ENCODE results near the gene CEP112. TPM values are rescaled to one million over a fixed set of nuclear protein-coding genes. Genes with fewer than 3 reads are reported as not detected.

Gene CEP112
- total RNA-seq, 1 experiment from 2014 or later, result 9.5 TPM

DNA sequence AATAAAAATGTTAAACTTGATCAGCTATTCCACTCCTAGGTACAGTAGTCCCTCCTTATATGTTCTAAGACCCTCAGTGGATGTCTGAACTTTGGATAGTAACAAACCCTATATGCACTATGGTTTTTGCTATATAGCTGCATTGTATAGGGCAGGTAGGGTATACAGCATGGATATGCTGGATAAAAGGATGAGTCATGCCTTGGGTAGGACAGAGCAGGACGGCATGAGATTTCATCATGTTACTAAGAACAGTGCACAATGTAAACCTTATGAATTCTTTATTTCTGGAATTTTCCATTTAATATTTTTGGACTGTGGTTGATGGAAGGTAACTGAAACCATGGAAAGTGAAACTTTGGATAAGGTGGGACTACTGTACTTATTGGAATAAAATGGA is 235.1 kb downstream of the CEP112 start:
- H3K4me3 ChIP-seq (ENCODE audit: low read depth in 2 of 2, low read length in 2 of 2), result no peak overlapping the region
- in situ Hi-C loops (cut with HindIII; ENCODE audit: low pct_unique_long_range_greater_than_20kb, low sequenced_read_pairs) (no loop called here), intact Hi-C loops (cut with micrococcal nuclease; ENCODE audit: unreplicated experiment) (no loop called here)
- no peaks in the 10 kb centered on the region for H3K27me3 ChIP-seq (ENCODE audit: control insufficient read depth, insufficient read depth, low read length)
- H3K9me3 ChIP-seq (ENCODE audit: control insufficient read depth, insufficient read depth, low read depth, low read length), result 0 out of 2 replicates have a peak, but pooled peaks cover 3% of the 10 kb centered on the region
- ATAC-seq (no peak), DNase-seq (ENCODE audit: low read depth, low spot score) (no peak)
- H3K27ac ChIP-seq (ENCODE audit: low read length), result no peak overlapping the region
- no TSS peak for BruUV-seq (replicated peaks)
- no peak for TF ChIP-seq POLR2AphosphoS5 (IDR thresholded peaks at IDR 0.05; ENCODE audit: low read depth, low read length)
- TF ChIP-seq, protein P1, sequence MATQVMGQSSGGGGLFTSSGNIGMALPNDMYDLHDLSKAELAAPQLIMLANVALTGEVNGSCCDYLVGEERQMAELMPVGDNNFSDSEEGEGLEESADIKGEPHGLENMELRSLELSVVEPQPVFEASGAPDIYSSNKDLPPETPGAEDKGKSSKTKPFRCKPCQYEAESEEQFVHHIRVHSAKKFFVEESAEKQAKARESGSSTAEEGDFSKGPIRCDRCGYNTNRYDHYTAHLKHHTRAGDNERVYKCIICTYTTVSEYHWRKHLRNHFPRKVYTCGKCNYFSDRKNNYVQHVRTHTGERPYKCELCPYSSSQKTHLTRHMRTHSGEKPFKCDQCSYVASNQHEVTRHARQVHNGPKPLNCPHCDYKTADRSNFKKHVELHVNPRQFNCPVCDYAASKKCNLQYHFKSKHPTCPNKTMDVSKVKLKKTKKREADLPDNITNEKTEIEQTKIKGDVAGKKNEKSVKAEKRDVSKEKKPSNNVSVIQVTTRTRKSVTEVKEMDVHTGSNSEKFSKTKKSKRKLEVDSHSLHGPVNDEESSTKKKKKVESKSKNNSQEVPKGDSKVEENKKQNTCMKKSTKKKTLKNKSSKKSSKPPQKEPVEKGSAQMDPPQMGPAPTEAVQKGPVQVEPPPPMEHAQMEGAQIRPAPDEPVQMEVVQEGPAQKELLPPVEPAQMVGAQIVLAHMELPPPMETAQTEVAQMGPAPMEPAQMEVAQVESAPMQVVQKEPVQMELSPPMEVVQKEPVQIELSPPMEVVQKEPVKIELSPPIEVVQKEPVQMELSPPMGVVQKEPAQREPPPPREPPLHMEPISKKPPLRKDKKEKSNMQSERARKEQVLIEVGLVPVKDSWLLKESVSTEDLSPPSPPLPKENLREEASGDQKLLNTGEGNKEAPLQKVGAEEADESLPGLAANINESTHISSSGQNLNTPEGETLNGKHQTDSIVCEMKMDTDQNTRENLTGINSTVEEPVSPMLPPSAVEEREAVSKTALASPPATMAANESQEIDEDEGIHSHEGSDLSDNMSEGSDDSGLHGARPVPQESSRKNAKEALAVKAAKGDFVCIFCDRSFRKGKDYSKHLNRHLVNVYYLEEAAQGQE (IDR thresholded peaks at IDR 0.05; ENCODE audit: insufficient read depth in 1 of 2, low read depth in 2 of 2, low read length in 1 of 2), result no peak
- no peak for TF ChIP-seq SIN3A (IDR thresholded peaks at IDR 0.05; ENCODE audit: borderline replicate concordance, insufficient read depth, low read depth, low read length)
- no peak for TF ChIP-seq TCF7L2 (IDR thresholded peaks at IDR 0.05; ENCODE audit: low read depth, low read length)
- TF ChIP-seq, protein P2, sequence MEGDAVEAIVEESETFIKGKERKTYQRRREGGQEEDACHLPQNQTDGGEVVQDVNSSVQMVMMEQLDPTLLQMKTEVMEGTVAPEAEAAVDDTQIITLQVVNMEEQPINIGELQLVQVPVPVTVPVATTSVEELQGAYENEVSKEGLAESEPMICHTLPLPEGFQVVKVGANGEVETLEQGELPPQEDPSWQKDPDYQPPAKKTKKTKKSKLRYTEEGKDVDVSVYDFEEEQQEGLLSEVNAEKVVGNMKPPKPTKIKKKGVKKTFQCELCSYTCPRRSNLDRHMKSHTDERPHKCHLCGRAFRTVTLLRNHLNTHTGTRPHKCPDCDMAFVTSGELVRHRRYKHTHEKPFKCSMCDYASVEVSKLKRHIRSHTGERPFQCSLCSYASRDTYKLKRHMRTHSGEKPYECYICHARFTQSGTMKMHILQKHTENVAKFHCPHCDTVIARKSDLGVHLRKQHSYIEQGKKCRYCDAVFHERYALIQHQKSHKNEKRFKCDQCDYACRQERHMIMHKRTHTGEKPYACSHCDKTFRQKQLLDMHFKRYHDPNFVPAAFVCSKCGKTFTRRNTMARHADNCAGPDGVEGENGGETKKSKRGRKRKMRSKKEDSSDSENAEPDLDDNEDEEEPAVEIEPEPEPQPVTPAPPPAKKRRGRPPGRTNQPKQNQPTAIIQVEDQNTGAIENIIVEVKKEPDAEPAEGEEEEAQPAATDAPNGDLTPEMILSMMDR (IDR thresholded peaks at IDR 0.05), result no peak
- ChIA-PET CTCF (no interaction called here), POLR2A (no interaction called here)
- H3K4me1 ChIP-seq (ENCODE audit: control insufficient read depth, insufficient read depth, low read length), result no peaks in the 10 kb centered on the region
- no peaks in the 10 kb centered on the region for H3K36me3 ChIP-seq (ENCODE audit: control insufficient read depth, insufficient read depth, low read length)

DNA sequence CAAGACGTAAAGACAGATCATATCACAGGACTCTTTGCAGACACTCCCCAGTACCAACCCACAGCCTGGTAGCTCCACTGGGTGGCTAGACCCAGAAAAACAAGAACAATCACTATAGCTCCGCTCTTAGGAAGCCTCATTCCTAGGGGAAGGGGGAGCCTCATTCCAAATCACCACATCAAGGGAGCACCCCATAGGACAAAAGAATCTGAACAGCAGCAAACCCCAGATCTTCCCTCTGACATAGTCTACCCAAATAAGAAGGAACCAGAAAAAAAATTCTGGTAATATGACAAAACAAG is 237.8 kb downstream of the CEP112 start:
- no TSS peak for BruUV-seq (replicated peaks)
- Histone ChIP-seq H3K27me3 (ENCODE audit: control insufficient read depth, insufficient read depth, low read length) (no peaks in the 10 kb centered on the region), H3K27ac (ENCODE audit: low read length) (no peak overlapping the region), H3K4me1 (ENCODE audit: control insufficient read depth, insufficient read depth, low read length) (no peaks in the 10 kb centered on the region), H3K36me3 (ENCODE audit: control insufficient read depth, insufficient read depth, low read length) (no peaks in the 10 kb centered on the region; the same call in 1 of the 2 replicates), H3K9me3 (ENCODE audit: control insufficient read depth, insufficient read depth, low read depth, low read length) (0 out of 2 replicates have a peak, but pooled peaks cover 3% of the 10 kb centered on the region), H3K4me3 (ENCODE audit: low read depth in 2 of 2, low read length in 2 of 2) (no peak overlapping the region)
- ATAC-seq, result no peak
- intact Hi-C loops (cut with micrococcal nuclease; ENCODE audit: unreplicated experiment) (no loop called here), in situ Hi-C loops (cut with HindIII; ENCODE audit: low pct_unique_long_range_greater_than_20kb, low sequenced_read_pairs) (no loop called here)
- CTCF ChIA-PET, result no interaction called here
- DNase-seq (ENCODE audit: low read depth, low spot score), result no peak
- TF ChIP-seq POLR2AphosphoS5 (IDR thresholded peaks at IDR 0.05; ENCODE audit: low read depth, low read length), result no peak
- POLR2A ChIA-PET, result no interaction called here

DNA sequence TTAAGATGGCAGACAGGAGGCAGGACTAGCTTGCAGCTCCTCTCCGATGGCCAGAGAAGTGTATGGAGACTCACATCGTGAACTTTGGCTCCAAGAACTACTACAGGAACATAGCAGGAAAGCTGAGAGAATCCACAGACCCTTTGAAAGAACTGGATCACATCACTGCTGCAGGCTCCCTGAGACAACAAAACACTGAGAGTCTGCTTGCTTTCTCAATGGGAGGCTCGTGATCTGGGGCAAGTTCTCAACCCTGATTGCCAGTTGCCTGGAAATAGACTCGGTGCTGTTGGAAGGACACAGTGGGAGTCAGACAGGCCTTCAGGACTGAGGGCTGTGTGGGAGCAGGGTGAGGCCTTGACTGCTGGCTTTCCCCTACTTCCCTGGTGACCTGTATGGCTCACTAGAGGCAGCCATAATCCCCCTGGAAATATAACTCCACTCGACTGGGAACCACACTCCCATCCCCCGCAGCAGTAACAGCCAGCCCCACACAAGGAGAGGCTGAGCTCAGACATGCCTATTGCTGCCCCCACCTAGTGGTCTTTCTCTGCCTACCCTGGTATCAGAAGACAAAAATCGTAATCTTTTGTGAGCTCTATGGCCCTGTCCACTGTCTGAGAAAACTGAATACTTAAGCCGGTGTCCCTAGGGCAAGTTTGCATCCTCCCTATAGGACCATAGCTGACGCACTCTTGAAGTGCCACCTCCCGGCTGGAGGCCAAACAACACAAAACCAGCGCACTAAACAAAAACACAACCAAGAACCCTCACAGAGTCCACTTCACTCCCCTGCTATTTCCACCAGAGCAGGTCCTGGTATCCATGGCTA is 238.4 kb downstream of the CEP112 start:
- Histone ChIP-seq H3K27ac (ENCODE audit: low read length) (no peak overlapping the region), H3K4me3 (ENCODE audit: low read depth in 2 of 2, low read length in 2 of 2) (no peak overlapping the region), H3K27me3 (ENCODE audit: control insufficient read depth, insufficient read depth, low read length) (no peaks in the 10 kb centered on the region), H3K9me3 (ENCODE audit: control insufficient read depth, insufficient read depth, low read depth, low read length) (0 out of 2 replicates have a peak, but pooled peaks cover 3% of the 10 kb centered on the region), H3K36me3 (ENCODE audit: control insufficient read depth, insufficient read depth, low read length) (no peaks in the 10 kb centered on the region; the same call in 1 of the 2 replicates), H3K4me1 (ENCODE audit: control insufficient read depth, insufficient read depth, low read length) (no peaks in the 10 kb centered on the region)
- ATAC-seq, result no peak
- POLR2A ChIA-PET, result no interaction called here
- CTCF ChIA-PET, result no interaction called here
- TF ChIP-seq SIN3A (IDR thresholded peaks at IDR 0.05; ENCODE audit: borderline replicate concordance, insufficient read depth, low read depth, low read length) (no peak), TCF7L2 (IDR thresholded peaks at IDR 0.05; ENCODE audit: low read depth, low read length) (no peak), POLR2AphosphoS5 (IDR thresholded peaks at IDR 0.05; ENCODE audit: low read depth, low read length) (no peak)
- TF ChIP-seq, protein P2 (IDR thresholded peaks at IDR 0.05), result no peak
- TF ChIP-seq, protein P1 (IDR thresholded peaks at IDR 0.05; ENCODE audit: insufficient read depth in 1 of 2, low read depth in 2 of 2, low read length in 1 of 2), result no peak
- BruUV-seq (replicated peaks), result no TSS peak
- no peak for DNase-seq (ENCODE audit: low read depth, low spot score)
- intact Hi-C loops (cut with micrococcal nuclease; ENCODE audit: unreplicated experiment) (no loop called here), in situ Hi-C loops (cut with HindIII; ENCODE audit: low pct_unique_long_range_greater_than_20kb, low sequenced_read_pairs) (no loop called here)
